Kidney epithelial cell (primary cell): ENCODE results near the gene EIF5B. TPM values are rescaled to one million over a fixed set of nuclear protein-coding genes. Genes with fewer than 3 reads are reported as not detected.

ENCODE experiments used
- DNase-seq: peaks from one replicate; pipeline ENCODE4 v3.0.0-alpha.2; 2010; ENCODE audit warnings: low read depth
- H3K27me3 ChIP-seq: 2 replicates; pipeline ENCODE4 v1.6.0; 2011; ENCODE audit warnings: low read length; ENCODE audit not compliant: control insufficient read depth, insufficient read depth
- H3K36me3 ChIP-seq: 2 replicates; pipeline ENCODE4 v1.5.1; 2011; ENCODE audit warnings: low read length; ENCODE audit not compliant: control insufficient read depth, insufficient read depth
- H3K4me3 ChIP-seq: 2 replicates; pipeline ENCODE4 v1.5.1; 2011; ENCODE audit warnings: low read depth, mild to moderate bottlenecking, control low read depth, low read length
- CTCF ChIP-seq: IDR thresholded peaks from 2 replicates; pipeline ENCODE4 v1.5.1; 2011; ENCODE audit warnings: mild to moderate bottlenecking, moderate library complexity, low read length, control low read depth, inconsistent platforms; ENCODE audit not compliant: insufficient read depth, poor library complexity, severe bottlenecking
- total RNA-seq: library from RNA; depleted of rRNA; stranded (reverse); fragments of >200 nt; gene quantifications from 2 replicates; pipeline ENCODE4 v1.2.3, GENCODE V29; 2015

The EIF5B gene
- total RNA-seq, 1 donor from 2014 or later: 31.8 TPM

GRCh38 chr2:99389946-99390345, 52.8 kb downstream of the EIF5B start:
- no peak overlapping the region for H3K4me3 ChIP-seq
- no peaks in the 10 kb centered on the region for H3K27me3 ChIP-seq
- H3K36me3 ChIP-seq: peaks cover 4% of the 10 kb centered on the region
- no peak for TF ChIP-seq CTCF
- DNase-seq: no peak

GRCh38 chr2:99395589-99396130, 58.5 kb downstream of the EIF5B start:
- no peak overlapping the region for H3K4me3 ChIP-seq
- H3K27me3 ChIP-seq: no peaks in the 10 kb centered on the region
- no peak for TF ChIP-seq CTCF
- peaks cover 9% of the 10 kb centered on the region for H3K36me3 ChIP-seq
- DNase-seq: no peak

GRCh38 chr2:99397266-99397920, 60.2 kb downstream of the EIF5B start:
- H3K27me3 ChIP-seq: no peaks in the 10 kb centered on the region
- H3K4me3 ChIP-seq: no peak overlapping the region
- peaks cover 9% of the 10 kb centered on the region for H3K36me3 ChIP-seq
- TF ChIP-seq CTCF: no peak
- DNase-seq: no peak

- Histone ChIP-seq H3K36me3 (peaks cover 9% of the 10 kb centered on the region), H3K27me3 (no peaks in the 10 kb centered on the region), H3K4me3 (no peak overlapping the region)
- no peak for DNase-seq
- no peak for TF ChIP-seq CTCF
These were observed 61.1 kb downstream of the EIF5B start for GRCh38 chr2:99398303-99398702.

- DNase-seq: no peak
These were observed 61.9 kb downstream of the EIF5B start for GRCh38 chr2:99399063-99399462.

More at GRCh38 chr2:99399063-99399462, 61.9 kb downstream of the EIF5B start:
- no peak for TF ChIP-seq CTCF
- no peaks in the 10 kb centered on the region for H3K27me3 ChIP-seq
- no peak overlapping the region for H3K4me3 ChIP-seq
- peaks cover 8% of the 10 kb centered on the region for H3K36me3 ChIP-seq
